ENCODE results near the gene CHRND.

Gene CHRND

GRCh38 chr2:232495292-232495691, 30.7 kb upstream of the CHRND start:
- no peak overlapping the region for H3K4me3 Mint-ChIP-seq
- no peaks in the 10 kb centered on the region for H3K9me3 Mint-ChIP-seq
- H3K36me3 Mint-ChIP-seq (ENCODE audit: low read depth), result no peaks in the 10 kb centered on the region
- no peaks in the 10 kb centered on the region for H3K4me1 Mint-ChIP-seq
- TF ChIP-seq CTCF (IDR thresholded peaks at IDR 0.05; ENCODE audit: unreplicated experiment in 3 of 3), result no peak
- H3K27ac Mint-ChIP-seq, result no peak overlapping the region
- H3K27me3 Mint-ChIP-seq (ENCODE audit: low read depth), result peaks cover 58% of the 10 kb centered on the region

- Mint-ChIP-seq H3K4me1 (no peaks in the 10 kb centered on the region), H3K27me3 (ENCODE audit: low read depth) (peaks cover 57% of the 10 kb centered on the region), H3K4me3 (no peak overlapping the region), H3K27ac (no peak overlapping the region), H3K9me3 (no peaks in the 10 kb centered on the region), H3K36me3 (ENCODE audit: low read depth) (no peaks in the 10 kb centered on the region)
- no peak for TF ChIP-seq CTCF (IDR thresholded peaks at IDR 0.05; ENCODE audit: unreplicated experiment in 3 of 3)
These were observed 29.3 kb upstream of the CHRND start for GRCh38 chr2:232496501-232497270.

DNA sequence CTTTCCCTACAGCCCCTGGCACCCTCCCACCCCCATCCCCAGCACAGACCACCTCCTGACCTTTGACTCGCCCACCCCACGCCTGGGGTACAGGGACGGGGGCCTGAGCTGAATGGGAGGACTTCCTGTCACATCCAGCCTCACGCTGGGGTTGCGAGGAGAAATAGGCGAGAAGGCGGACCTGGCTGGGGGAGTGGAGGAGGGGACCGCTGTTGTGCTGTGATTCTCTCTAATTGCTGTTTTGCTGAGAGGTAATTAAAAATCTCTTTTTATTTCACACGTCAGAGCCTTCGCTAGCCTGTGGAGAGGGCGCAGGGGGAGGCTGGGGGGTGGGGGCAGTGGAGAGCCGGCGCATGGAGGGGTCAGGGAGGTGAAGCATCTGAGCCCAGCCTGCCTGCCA, 28.6 kb upstream of the CHRND start:
- Mint-ChIP-seq H3K36me3 (ENCODE audit: low read depth) (no peaks in the 10 kb centered on the region), H3K4me1 (peaks cover 1% of the 10 kb centered on the region), H3K9me3 (no peaks in the 10 kb centered on the region), H3K27ac (no peak overlapping the region), H3K4me3 (no peak overlapping the region), H3K27me3 (ENCODE audit: low read depth) (peaks cover 54% of the 10 kb centered on the region)
- TF ChIP-seq CTCF (IDR thresholded peaks at IDR 0.05; ENCODE audit: unreplicated experiment in 3 of 3), result no peak

GRCh38 chr2:232498452-232498851, 27.5 kb upstream of the CHRND start:
- Mint-ChIP-seq H3K27me3 (ENCODE audit: low read depth) (peaks cover 53% of the 10 kb centered on the region), H3K36me3 (ENCODE audit: low read depth) (no peaks in the 10 kb centered on the region), H3K27ac (no peak overlapping the region), H3K4me1 (peaks cover 4% of the 10 kb centered on the region), H3K4me3 (no peak overlapping the region), H3K9me3 (no peaks in the 10 kb centered on the region)
- no peak for TF ChIP-seq CTCF (IDR thresholded peaks at IDR 0.05; ENCODE audit: unreplicated experiment in 3 of 3)

DNA sequence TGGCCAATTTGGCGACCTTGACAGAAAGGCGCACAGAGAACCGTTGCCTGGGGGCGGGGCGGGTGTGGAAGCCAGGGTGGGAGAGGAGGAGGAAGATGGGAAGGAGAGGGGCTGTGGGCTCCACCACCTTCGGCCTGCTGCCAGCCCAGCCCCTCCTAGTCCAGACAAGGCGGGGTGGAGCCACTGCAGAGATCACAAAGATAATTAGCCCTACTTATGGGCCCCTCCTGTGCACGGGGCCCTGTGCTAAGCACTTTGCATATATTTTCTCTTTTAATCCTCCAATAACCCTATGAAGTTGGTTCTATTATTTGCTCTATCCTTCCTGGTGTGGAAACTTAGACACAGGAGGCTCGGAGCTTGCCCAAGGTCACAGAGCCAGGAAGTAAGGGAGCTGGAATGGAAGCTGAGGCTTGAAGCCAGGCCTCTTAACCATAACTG, 24.6 kb upstream of the CHRND start:
- Mint-ChIP-seq H3K4me3 (peak overlapping the region; percentile 29 to 61 (median 34)), H3K27ac (peak overlapping the region in 1 of 3 experiments; percentile 23), H3K4me1 (peaks cover 20% of the 10 kb centered on the region), H3K27me3 (ENCODE audit: low read depth) (peaks cover 68% of the 10 kb centered on the region), H3K9me3 (no peaks in the 10 kb centered on the region), H3K36me3 (ENCODE audit: low read depth) (no peaks in the 10 kb centered on the region)
- no peak for TF ChIP-seq CTCF (IDR thresholded peaks at IDR 0.05; ENCODE audit: unreplicated experiment in 3 of 3)
